Parathyroid adenoma (tissue), 2 donors: ENCODE data around the gene ARTN.

ENCODE experiments used
- H2AFZ ChIP-seq: fragments of 300-600 bp; sonication (generic); one replicate; pipeline ENCODE4 v1.7.0; 2017; ENCODE audit warnings: antibody characterized with exemption, mild to moderate bottlenecking
- H3K27ac ChIP-seq: fragments of 300-600 bp; sonication (generic); one replicate; pipeline ENCODE4 v1.7.0; 2017
- H3K27me3 ChIP-seq: fragments of 300-600 bp; sonication (generic); one replicate; pipeline ENCODE4 v1.7.0; 2017; ENCODE audit warnings: low read length; ENCODE audit not compliant: control insufficient read depth, insufficient read depth
- H3K36me3 ChIP-seq: fragments of 300-600 bp; sonication (generic); one replicate; pipeline ENCODE4 v1.7.0; 2017; ENCODE audit warnings: low read length; ENCODE audit not compliant: control insufficient read depth, insufficient read depth
- H3K4me1 ChIP-seq: fragments of 300-600 bp; sonication (generic); one replicate; pipeline ENCODE4 v1.7.0; 2017; ENCODE audit warnings: control low read depth
- H3K4me2 ChIP-seq: fragments of 300-600 bp; sonication (generic); one replicate; pipeline ENCODE4 v1.7.0; 2017; ENCODE audit warnings: low read length
- H3K4me3 ChIP-seq: fragments of 300-600 bp; sonication (generic); one replicate; pipeline ENCODE4 v1.7.0; 2017; ENCODE audit warnings: low read depth, low read length
- H3K79me2 ChIP-seq: fragments of 300-600 bp; sonication (generic); one replicate; pipeline ENCODE4 v1.7.0; 2017; ENCODE audit warnings: control low read depth
- H3K9ac ChIP-seq: fragments of 300-600 bp; sonication (generic); one replicate; pipeline ENCODE4 v1.7.0; 2017; ENCODE audit warnings: mild to moderate bottlenecking
- H3K9me3 ChIP-seq: fragments of 300-600 bp; sonication (generic); one replicate; pipeline ENCODE4 v1.7.0; 2017; ENCODE audit warnings: low read length; ENCODE audit not compliant: control insufficient read depth
- TF ChIP-seq, protein P1 (sequence below): fragments of 300-600 bp; sonication (generic); IDR thresholded peaks from one replicate; pipeline ENCODE4 v1.7.0; 2017; ENCODE audit warnings: antibody characterized with exemption, mild to moderate bottlenecking
- donor health status: primary hyperparathyroidism.

ARTN gene

GRCh38 chr1:43981135-43981491 lies 47.5 kb downstream of the ARTN start:
- Histone ChIP-seq H3K4me2 (no peak overlapping the region), H2AFZ (no peak overlapping the region), H3K27ac (no peak overlapping the region), H3K9ac (no peak overlapping the region), H3K27me3 (no peaks in the 10 kb centered on the region), H3K79me2 (no peaks in the 10 kb centered on the region), H3K9me3 (no peaks in the 10 kb centered on the region), H3K4me3 (no peak overlapping the region), H3K36me3 (no peaks in the 10 kb centered on the region), H3K4me1 (no peaks in the 10 kb centered on the region)
- TF ChIP-seq, protein P1, sequence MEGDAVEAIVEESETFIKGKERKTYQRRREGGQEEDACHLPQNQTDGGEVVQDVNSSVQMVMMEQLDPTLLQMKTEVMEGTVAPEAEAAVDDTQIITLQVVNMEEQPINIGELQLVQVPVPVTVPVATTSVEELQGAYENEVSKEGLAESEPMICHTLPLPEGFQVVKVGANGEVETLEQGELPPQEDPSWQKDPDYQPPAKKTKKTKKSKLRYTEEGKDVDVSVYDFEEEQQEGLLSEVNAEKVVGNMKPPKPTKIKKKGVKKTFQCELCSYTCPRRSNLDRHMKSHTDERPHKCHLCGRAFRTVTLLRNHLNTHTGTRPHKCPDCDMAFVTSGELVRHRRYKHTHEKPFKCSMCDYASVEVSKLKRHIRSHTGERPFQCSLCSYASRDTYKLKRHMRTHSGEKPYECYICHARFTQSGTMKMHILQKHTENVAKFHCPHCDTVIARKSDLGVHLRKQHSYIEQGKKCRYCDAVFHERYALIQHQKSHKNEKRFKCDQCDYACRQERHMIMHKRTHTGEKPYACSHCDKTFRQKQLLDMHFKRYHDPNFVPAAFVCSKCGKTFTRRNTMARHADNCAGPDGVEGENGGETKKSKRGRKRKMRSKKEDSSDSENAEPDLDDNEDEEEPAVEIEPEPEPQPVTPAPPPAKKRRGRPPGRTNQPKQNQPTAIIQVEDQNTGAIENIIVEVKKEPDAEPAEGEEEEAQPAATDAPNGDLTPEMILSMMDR, result no peak

DNA sequence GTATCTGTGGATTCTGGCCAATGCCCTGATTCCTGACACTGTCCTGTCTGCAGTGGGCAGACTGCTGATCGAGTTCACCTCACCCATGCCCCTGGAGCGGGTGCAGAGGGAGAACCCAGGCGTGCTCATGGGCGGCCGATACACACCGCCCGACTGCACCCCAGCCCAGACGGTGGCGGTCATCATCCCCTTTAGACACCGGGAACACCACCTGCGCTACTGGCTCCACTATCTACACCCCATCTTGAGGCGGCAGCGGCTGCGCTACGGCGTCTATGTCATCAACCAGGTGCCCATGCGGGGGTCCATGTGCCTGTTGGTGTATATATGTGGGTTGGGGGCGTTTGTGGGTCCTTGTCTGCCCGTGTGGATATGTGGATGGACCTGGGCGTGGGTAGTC lies 48.0 kb downstream of the ARTN start:
- TF ChIP-seq, protein P1, result no peak
- H3K27me3 ChIP-seq, result no peaks in the 10 kb centered on the region
- H3K9ac ChIP-seq, result no peak overlapping the region
- H3K36me3 ChIP-seq, result no peaks in the 10 kb centered on the region
- no peaks in the 10 kb centered on the region for H3K4me1 ChIP-seq
- H3K4me2 ChIP-seq, result no peak overlapping the region
- no peak overlapping the region for H3K4me3 ChIP-seq
- H3K79me2 ChIP-seq, result no peaks in the 10 kb centered on the region
- H2AFZ ChIP-seq, result no peak overlapping the region
- H3K27ac ChIP-seq, result no peak overlapping the region
- no peaks in the 10 kb centered on the region for H3K9me3 ChIP-seq

- Histone ChIP-seq H3K79me2 (no peaks in the 10 kb centered on the region), H3K36me3 (no peaks in the 10 kb centered on the region), H3K27ac (no peak overlapping the region), H3K27me3 (no peaks in the 10 kb centered on the region), H3K4me2 (no peak overlapping the region), H3K4me3 (no peak overlapping the region), H2AFZ (no peak overlapping the region), H3K4me1 (no peaks in the 10 kb centered on the region), H3K9ac (no peak overlapping the region), H3K9me3 (no peaks in the 10 kb centered on the region)
- TF ChIP-seq, protein P1, result no peak
Measured at GRCh38 chr1:43982241-43982640, 48.6 kb downstream of the ARTN start.

DNA sequence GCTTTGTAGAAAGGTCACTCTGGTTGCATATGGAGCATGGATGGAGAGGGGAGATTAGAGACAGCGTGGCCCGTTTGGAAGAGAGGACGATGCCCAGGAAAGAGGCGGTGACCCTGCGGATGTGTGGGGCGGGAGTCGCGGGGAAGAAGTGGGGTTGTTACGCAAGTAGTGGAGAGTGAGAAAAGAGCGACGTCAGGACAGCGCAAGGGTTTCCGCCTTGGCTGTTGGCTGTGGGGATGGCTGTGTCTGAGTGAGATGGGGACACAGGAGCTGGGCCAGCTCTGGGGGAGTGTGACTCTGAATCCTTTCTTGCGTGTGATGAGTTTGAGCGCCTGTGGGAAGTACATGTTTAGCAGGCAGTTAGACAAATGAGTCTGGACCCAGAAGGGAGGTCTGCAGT lies 49.2 kb downstream of the ARTN start:
- Histone ChIP-seq H3K27me3 (no peaks in the 10 kb centered on the region), H3K9me3 (no peaks in the 10 kb centered on the region), H3K4me2 (no peak overlapping the region), H2AFZ (no peak overlapping the region), H3K36me3 (no peaks in the 10 kb centered on the region), H3K4me1 (no peaks in the 10 kb centered on the region), H3K79me2 (no peaks in the 10 kb centered on the region), H3K4me3 (no peak overlapping the region), H3K27ac (no peak overlapping the region), H3K9ac (no peak overlapping the region)
- TF ChIP-seq, protein P1, result no peak

- Histone ChIP-seq H3K4me1 (no peaks in the 10 kb centered on the region), H3K27me3 (no peaks in the 10 kb centered on the region), H3K4me3 (no peak overlapping the region), H3K27ac (no peak overlapping the region), H3K9me3 (no peaks in the 10 kb centered on the region), H3K36me3 (no peaks in the 10 kb centered on the region), H2AFZ (no peak overlapping the region), H3K4me2 (no peak overlapping the region), H3K79me2 (no peaks in the 10 kb centered on the region), H3K9ac (no peak overlapping the region)
- TF ChIP-seq, protein P1, result no peak
Measured at GRCh38 chr1:43983253-43983899, 49.8 kb downstream of the ARTN start.
